PC-9 (cell line): Measurements from ENCODE around the gene ZNG1C. TPM values are rescaled to one million over a fixed set of nuclear protein-coding genes. Genes with fewer than 3 reads are reported as not detected.
"Not testable (repeated sequence)": the region's sequence is repeated elsewhere in the genome, so short reads cannot be mapped to it uniquely, and the experiment has no call there.

Experiments
- BruUV-seq: library from RNA; stranded (reverse); fragments of 400-500 nt; replicated peaks from 2 replicates; lab custom pipeline; 2021; lab: Mats Ljungman, UMichigan
- CTCF ChIA-PET: fragments of 300-600 bp; sonication (Branson Sonifier 250); formaldehyde crosslinking; loops from one replicate; lab custom pipeline; 2022; ENCODE audit warnings: antibody characterized with exemption; lab: Charles Lee
- POLR2A ChIA-PET: fragments of 300-600 bp; sonication (Branson Sonifier 250); formaldehyde crosslinking; loops from one replicate; lab custom pipeline; 2022; ENCODE audit warnings: antibody characterized with exemption; ENCODE audit not compliant: unreplicated experiment; lab: Charles Lee
- DNase-seq, 2 experiments: peaks; one replicate each; pipeline versions ENCODE4 v3.0.0 to v3.0.0-alpha.2; 2015 to 2022; ENCODE audit warnings: mixed read lengths in 1 of 2
- H2AFZ ChIP-seq: fragments of 200-600 bp; sonication (generic); 2 replicates; pipeline ENCODE4 v1.8.1; 2017; ENCODE audit warnings: antibody characterized with exemption
- H3F3A ChIP-seq: fragments of 200-600 bp; sonication (generic); 2 replicates; pipeline ENCODE4 v1.8.1; 2017; ENCODE audit warnings: antibody characterized with exemption, mild to moderate bottlenecking, low read depth; ENCODE audit not compliant: insufficient read depth
- H3K27ac ChIP-seq: fragments of 200-600 bp; sonication (generic); 2 replicates; pipeline ENCODE4 v1.6.1; 2016; ENCODE audit warnings: mixed run types
- H3K27me3 ChIP-seq: fragments of 200-600 bp; sonication (generic); 2 replicates; pipeline ENCODE4 v1.6.1; 2016; ENCODE audit warnings: low read depth, mixed run types; ENCODE audit not compliant: insufficient read depth
- H3K36me3 ChIP-seq: fragments of 200-600 bp; sonication (generic); 2 replicates; pipeline ENCODE4 v1.6.1; 2016; ENCODE audit warnings: low read depth, mixed run types
- H3K4me1 ChIP-seq: fragments of 200-600 bp; sonication (generic); replicated peaks from 2 replicates; pipeline ENCODE4 v1.6.1; 2016; ENCODE audit warnings: mixed run types; ENCODE audit not compliant: insufficient read depth
- H3K4me2 ChIP-seq: fragments of 200-600 bp; sonication (generic); 2 replicates; pipeline ENCODE4 v1.6.1; 2017; ENCODE audit warnings: mixed run types
- H3K4me3 ChIP-seq: fragments of 200-600 bp; sonication (generic); 2 replicates; pipeline ENCODE4 v1.6.1; 2016; ENCODE audit warnings: mixed run types
- H3K79me2 ChIP-seq: fragments of 200-600 bp; sonication (generic); 2 replicates; pipeline ENCODE4 v1.6.1; 2017; ENCODE audit warnings: low read depth, mixed run types
- H3K9me2 ChIP-seq: fragments of 200-600 bp; sonication (generic); 2 replicates; pipeline ENCODE4 v1.8.1; 2017; ENCODE audit warnings: mild to moderate bottlenecking; ENCODE audit not compliant: insufficient read depth
- H3K9me3 ChIP-seq: fragments of 200-600 bp; sonication (generic); 2 replicates; pipeline ENCODE4 v1.8.1; 2016; ENCODE audit warnings: low read depth; ENCODE audit not compliant: insufficient read depth
- H4K20me1 ChIP-seq: fragments of 200-600 bp; sonication (generic); 2 replicates; pipeline ENCODE4 v1.8.1; 2017; ENCODE audit not compliant: insufficient read depth
- intact Hi-C: fragments of 100-400 bp; cut with micrococcal nuclease; formaldehyde crosslinking; loops from one replicate; pipeline ENCODE4 v1.10.0; 2022; ENCODE audit not compliant: unreplicated experiment
- total RNA-seq: library from RNA; stranded (reverse); gene quantifications from 2 replicates; pipeline ENCODE4 v1.2.3, GENCODE V29; 2021

Gene ZNG1C
- total RNA-seq, 1 experiment from 2014 or later, result 40.5 TPM

DNA sequence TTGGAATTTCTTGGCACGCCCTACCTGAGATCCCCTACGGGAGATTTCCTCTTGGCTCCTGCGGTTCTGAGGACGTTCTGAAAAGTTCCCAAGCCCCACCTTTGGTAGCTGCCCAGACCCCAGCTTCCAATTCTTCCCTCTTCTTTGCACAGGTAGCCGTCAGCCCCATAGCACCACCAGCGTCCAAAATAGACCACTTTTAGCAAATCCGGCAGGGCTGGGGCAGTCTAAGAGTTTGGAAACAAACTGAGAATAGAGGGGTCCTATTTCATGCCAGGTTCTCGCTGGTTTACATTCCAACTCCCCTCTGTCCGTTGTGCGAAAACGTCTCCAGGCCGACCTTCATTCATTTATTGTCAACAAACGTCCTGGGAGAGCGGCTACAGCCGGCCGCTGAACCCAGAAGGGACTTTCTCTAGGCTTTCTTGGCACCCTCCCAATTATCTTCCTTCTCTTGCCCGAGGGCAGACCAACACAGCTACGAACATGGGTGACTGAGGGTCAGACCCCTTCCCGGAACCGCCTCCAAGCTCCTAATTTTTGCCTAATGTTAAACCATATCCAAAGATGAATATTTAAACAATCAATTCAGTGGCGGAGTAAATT lies 64.0 kb downstream of the ZNG1C start:
- H3K9me2 ChIP-seq, H3K27me3 ChIP-seq, intact Hi-C loops, H3K4me1 ChIP-seq, H3K27ac ChIP-seq, BruUV-seq, H3K36me3 ChIP-seq, H3K9me3 ChIP-seq, H3K4me2 ChIP-seq, H4K20me1 ChIP-seq, DNase-seq, POLR2A ChIA-PET, H3K4me3 ChIP-seq, CTCF ChIA-PET, H3F3A ChIP-seq, H3K79me2 ChIP-seq, H2AFZ ChIP-seq: not testable (repeated sequence)

DNA sequence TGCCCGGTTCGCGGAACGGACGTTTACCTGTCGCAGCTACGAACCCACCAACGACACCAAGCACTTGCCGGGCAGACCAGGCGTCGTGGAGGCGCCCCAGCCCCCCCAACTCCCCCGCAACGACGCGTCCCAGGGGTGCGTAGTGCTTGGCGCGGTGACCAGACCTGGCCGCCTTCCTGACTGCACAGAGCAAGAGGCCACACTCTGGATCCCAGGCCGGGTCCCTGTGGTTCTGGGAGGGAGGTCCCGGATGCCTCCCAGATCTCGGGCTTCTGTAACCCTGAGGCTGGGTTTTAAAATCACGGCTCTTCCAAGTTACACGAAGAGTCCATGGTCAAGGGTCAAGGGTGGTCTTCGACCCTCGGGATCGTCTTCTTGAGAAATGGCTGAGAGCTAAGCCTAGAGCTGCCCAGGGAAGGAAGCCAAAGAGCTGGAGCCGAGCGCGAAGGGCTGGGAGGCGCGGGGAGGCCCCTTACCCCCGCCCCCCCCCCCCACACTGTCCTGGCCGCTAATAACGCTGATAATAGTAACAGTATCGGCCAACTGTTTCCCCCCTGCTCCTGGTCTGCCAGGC lies 64.7 kb downstream of the ZNG1C start:
- H3K4me3 ChIP-seq, H4K20me1 ChIP-seq, H3K27ac ChIP-seq, DNase-seq, H3F3A ChIP-seq, CTCF ChIA-PET, H3K79me2 ChIP-seq, H3K9me3 ChIP-seq, intact Hi-C loops, POLR2A ChIA-PET, H3K4me2 ChIP-seq, BruUV-seq, H3K27me3 ChIP-seq, H3K4me1 ChIP-seq, H3K9me2 ChIP-seq, H2AFZ ChIP-seq, H3K36me3 ChIP-seq: not testable (repeated sequence)

DNA sequence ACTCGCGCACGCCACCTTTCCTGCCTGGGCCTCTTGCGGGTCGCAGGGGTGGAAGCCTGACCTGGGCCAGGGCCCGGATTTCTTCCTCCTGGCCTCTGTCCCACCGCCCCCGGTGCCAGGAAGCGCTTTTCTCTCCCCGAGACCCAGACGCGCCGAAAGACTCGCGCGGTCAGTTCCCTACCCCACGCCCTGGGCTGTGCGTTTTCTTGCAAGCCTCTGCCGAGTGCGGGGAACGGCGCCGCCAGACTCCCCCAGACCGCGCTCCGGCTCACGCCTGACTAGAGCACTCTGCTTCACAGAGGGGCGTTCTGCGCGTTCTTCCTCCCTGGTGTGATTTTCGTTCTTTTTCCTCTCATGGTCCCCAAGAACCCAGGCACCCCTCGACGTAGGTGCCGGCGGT lies 65.3 kb downstream of the ZNG1C start:
- CTCF ChIA-PET, H3F3A ChIP-seq, H3K9me2 ChIP-seq, H3K4me2 ChIP-seq, H3K4me1 ChIP-seq, intact Hi-C loops, BruUV-seq, H3K79me2 ChIP-seq, H2AFZ ChIP-seq, H3K9me3 ChIP-seq, H3K27ac ChIP-seq, H3K36me3 ChIP-seq, H3K4me3 ChIP-seq, H3K27me3 ChIP-seq, DNase-seq, H4K20me1 ChIP-seq, POLR2A ChIA-PET: not testable (repeated sequence)

DNA sequence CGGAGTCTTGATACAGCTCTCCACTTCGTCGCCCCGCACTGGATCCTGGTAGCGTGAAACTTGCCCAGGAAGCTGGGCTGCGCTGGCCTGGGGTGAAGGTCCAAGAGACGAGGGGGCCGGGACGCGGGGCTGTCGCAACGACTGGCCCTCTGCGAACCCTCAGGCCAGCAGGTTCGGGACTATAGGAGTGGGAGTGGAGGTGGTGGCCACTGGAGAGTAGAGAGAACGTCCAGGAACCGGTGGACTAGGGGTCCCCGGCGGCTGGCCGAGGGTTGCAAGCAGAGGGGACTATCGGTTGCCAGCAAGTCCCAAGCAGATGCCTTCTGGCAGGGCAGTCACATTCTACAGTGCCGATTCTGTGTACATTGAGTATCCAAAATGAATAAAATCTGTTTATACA lies 65.9 kb downstream of the ZNG1C start:
- BruUV-seq, H3K9me3 ChIP-seq, H3K36me3 ChIP-seq, H3K79me2 ChIP-seq, H3K4me2 ChIP-seq, H3K27ac ChIP-seq, H2AFZ ChIP-seq, DNase-seq, H3K4me1 ChIP-seq, H3K9me2 ChIP-seq, CTCF ChIA-PET, intact Hi-C loops, H3F3A ChIP-seq, H3K27me3 ChIP-seq, H3K4me3 ChIP-seq, H4K20me1 ChIP-seq, POLR2A ChIA-PET: not testable (repeated sequence)

DNA sequence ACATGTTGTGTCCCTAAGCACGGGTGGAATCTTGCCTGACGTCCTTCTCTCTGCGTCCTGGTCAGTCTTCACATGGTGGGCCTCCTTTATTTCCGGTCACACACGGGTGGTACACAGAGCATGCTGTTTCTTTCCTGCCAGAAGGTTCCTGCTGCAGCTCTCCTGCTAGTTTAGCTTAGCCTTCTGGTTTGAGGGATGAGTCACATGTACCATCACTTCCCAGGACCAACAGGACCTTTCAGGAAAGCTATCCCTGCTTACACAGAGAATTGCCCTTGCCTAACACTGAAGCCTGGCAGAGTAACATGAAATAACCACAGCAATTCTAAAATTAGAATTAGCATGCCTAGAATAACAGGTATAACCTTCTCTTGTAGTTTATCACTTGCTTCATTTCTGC lies 69.4 kb downstream of the ZNG1C start:
- H3K9me3 ChIP-seq, DNase-seq, CTCF ChIA-PET, H3K27ac ChIP-seq, H3K4me2 ChIP-seq, H3F3A ChIP-seq, H3K27me3 ChIP-seq, H3K4me1 ChIP-seq, BruUV-seq, H3K9me2 ChIP-seq, H3K4me3 ChIP-seq, H3K79me2 ChIP-seq, H4K20me1 ChIP-seq, H2AFZ ChIP-seq, POLR2A ChIA-PET, H3K36me3 ChIP-seq, intact Hi-C loops: not testable (repeated sequence)

DNA sequence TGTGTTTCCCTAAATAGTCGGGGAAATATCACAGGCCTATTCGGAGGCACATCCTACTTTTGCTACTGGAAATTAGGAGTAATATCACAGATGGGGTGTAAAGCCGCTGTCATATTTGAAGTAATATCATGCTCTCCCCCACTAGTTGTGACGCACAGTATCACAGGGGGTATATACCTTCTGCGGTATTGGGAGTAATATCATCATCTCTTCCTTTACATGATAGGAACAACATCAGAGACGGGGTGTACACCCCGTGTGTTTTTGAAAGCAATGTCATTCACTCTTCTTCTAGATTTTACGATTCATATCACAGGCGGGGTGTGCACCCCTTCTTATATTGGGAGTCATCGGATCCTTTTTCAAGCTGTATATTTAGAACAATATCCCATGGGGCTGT lies 76.4 kb downstream of the ZNG1C start:
- H3K79me2 ChIP-seq, H2AFZ ChIP-seq, H3K4me3 ChIP-seq, H3K4me1 ChIP-seq, intact Hi-C loops, DNase-seq, H3F3A ChIP-seq, POLR2A ChIA-PET, BruUV-seq, H3K27me3 ChIP-seq, H3K36me3 ChIP-seq, H3K9me3 ChIP-seq, H3K9me2 ChIP-seq, H3K4me2 ChIP-seq, CTCF ChIA-PET, H3K27ac ChIP-seq, H4K20me1 ChIP-seq: not testable (repeated sequence)

DNA sequence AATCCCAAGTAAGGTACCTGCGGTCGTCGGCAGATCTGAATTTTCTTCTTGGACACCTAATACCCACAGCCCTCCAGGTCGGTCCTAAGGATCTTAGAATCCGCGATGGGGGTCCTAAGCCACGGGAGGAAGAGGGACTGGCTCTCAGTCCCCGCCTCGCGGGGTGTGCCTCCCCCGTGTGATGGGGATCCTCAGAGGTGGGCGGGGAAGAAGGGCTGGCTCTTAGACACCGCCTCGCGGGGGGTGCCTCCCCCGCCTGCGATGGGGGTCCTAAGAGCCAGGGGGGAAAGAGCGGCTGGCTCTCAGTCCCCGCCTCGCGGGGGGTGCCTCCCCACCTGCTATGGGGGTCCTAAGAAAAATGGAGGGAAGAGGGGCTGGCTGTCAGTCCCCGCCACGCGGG lies 82.0 kb downstream of the ZNG1C start:
- H3K9me2 ChIP-seq, H2AFZ ChIP-seq, H3K4me1 ChIP-seq, H4K20me1 ChIP-seq, POLR2A ChIA-PET, CTCF ChIA-PET, H3K4me2 ChIP-seq, BruUV-seq, H3K36me3 ChIP-seq, H3F3A ChIP-seq, DNase-seq, H3K4me3 ChIP-seq, H3K79me2 ChIP-seq, H3K9me3 ChIP-seq, H3K27ac ChIP-seq, intact Hi-C loops, H3K27me3 ChIP-seq: not testable (repeated sequence)
